Measurements from ENCODE around the gene HMCN2. TPM values are rescaled to one million over a fixed set of nuclear protein-coding genes. Genes with fewer than 3 reads are reported as not detected.

The HMCN2 gene
- total and polyA plus RNA-seq, 2 donors (not counting 3 experiments of a cell fraction or from before 2014, with no cell fraction given) = 0.04 to 0.24 TPM

DNA sequence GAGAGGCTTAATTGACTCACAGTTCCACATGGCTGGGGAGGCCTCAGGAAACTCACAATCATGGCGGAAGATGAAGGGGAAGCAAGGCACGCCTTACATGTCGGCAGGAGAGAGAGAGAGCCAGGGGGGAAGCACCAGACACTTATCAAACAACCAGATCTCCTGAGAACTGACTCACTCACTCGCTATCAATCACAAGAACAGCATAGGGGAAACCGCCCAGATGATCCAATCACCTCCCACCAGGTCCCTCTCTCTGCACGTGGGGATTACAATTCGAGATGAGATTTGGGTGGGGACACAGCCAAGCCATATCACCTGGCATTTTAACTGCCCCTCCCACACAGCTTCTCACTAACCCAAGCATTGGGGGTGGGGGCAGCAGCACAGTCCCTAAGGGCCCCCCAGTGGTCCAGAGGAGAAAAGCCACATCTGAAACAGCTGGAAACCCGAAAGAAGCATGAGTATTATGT, 103.1 kb downstream of the HMCN2 start:
- DNase-seq (ENCODE audit: low read depth, low spot score) (peak; percentile 19), FAIRE-seq (peak; percentile 42)
- ChIA-PET POLR2A (no interaction called here), CTCF (interaction anchor here (1.0 kb wide), 1 partner anchor 15 kb away, joined by 3 read pairs; no protein-coding TSS in a partner anchor)
- intact Hi-C loops (cut with micrococcal nuclease) (no loop called here), dilution Hi-C loops (cut with MboI; ENCODE audit: extremely low pct_ligation_motif_present, low sequenced_read_pairs) (no loop called here)
- no peak overlapping the region for H3K4me2 ChIP-seq (ENCODE audit: insufficient read depth, low read length)
- no peak overlapping the region for H2AFZ ChIP-seq (ENCODE audit: low read depth, low read length)
- H3K36me3 ChIP-seq (ENCODE audit: control insufficient read depth in 2 of 2, extremely low read depth in 1 of 2, insufficient read depth in 2 of 2, low read length in 2 of 2) = no peaks in the 10 kb centered on the region
- BruUV-seq (replicated peaks) = no TSS peak
- no peaks in the 10 kb centered on the region for H3K9me1 ChIP-seq (replicated peaks; ENCODE audit: control insufficient read depth, extremely low read depth, insufficient read depth, low read length)
- no peaks in the 10 kb centered on the region for H3K9me3 ChIP-seq (replicated peaks; ENCODE audit: control insufficient read depth, insufficient read depth, low read length)
- TF ChIP-seq FOS (IDR thresholded peaks at IDR 0.05; ENCODE audit: borderline replicate concordance, insufficient read depth, low read length) (peak; percentile 18), POLR2A (IDR thresholded peaks at IDR 0.05; ENCODE audit: low read depth, low read length) (no peak), GATA2 (IDR thresholded peaks at IDR 0.05; ENCODE audit: insufficient read depth, insufficient read length, low read depth, low read length) (peak; percentile 78), MYC (IDR thresholded peaks at IDR 0.05; ENCODE audit: low read depth, low read length) (no peak), JUN (IDR thresholded peaks at IDR 0.05; ENCODE audit: borderline replicate concordance, insufficient read depth, insufficient read length, low read depth) (no peak)
- TF ChIP-seq, protein P1, sequence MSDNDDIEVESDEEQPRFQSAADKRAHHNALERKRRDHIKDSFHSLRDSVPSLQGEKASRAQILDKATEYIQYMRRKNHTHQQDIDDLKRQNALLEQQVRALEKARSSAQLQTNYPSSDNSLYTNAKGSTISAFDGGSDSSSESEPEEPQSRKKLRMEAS (IDR thresholded peaks at IDR 0.05; ENCODE audit: insufficient read depth, insufficient read length) = no peak
- TF ChIP-seq, protein P2, sequence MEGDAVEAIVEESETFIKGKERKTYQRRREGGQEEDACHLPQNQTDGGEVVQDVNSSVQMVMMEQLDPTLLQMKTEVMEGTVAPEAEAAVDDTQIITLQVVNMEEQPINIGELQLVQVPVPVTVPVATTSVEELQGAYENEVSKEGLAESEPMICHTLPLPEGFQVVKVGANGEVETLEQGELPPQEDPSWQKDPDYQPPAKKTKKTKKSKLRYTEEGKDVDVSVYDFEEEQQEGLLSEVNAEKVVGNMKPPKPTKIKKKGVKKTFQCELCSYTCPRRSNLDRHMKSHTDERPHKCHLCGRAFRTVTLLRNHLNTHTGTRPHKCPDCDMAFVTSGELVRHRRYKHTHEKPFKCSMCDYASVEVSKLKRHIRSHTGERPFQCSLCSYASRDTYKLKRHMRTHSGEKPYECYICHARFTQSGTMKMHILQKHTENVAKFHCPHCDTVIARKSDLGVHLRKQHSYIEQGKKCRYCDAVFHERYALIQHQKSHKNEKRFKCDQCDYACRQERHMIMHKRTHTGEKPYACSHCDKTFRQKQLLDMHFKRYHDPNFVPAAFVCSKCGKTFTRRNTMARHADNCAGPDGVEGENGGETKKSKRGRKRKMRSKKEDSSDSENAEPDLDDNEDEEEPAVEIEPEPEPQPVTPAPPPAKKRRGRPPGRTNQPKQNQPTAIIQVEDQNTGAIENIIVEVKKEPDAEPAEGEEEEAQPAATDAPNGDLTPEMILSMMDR (IDR thresholded peaks at IDR 0.05; ENCODE audit: extremely low read depth in 1 of 2, insufficient read depth in 1 of 2, low read depth in 1 of 2, low read length in 2 of 2) = no peak
- no peaks in the 10 kb centered on the region for H3K27me3 ChIP-seq (ENCODE audit: control insufficient read depth in 2 of 2, insufficient read depth in 2 of 2, low read length in 2 of 2)
- H3K4me1 ChIP-seq (ENCODE audit: control insufficient read depth, extremely low read depth, insufficient read depth, low read length) = no peaks in the 10 kb centered on the region
- H4K20me1 ChIP-seq (replicated peaks; ENCODE audit: control insufficient read depth, extremely low read depth, insufficient read depth, low read length) = no peaks in the 10 kb centered on the region
- H3K27ac ChIP-seq (ENCODE audit: insufficient read depth, low read depth, low read length) = no peak overlapping the region
- no peak overlapping the region for H3K9ac ChIP-seq (replicated peaks; ENCODE audit: extremely low read depth, insufficient read depth, low read length)
- H3K4me3 ChIP-seq (replicated peaks in 1 of 3; ENCODE audit: insufficient read depth in 1 of 3, low read depth in 1 of 3, low read length in 3 of 3) = no peak overlapping the region
- H3K79me2 ChIP-seq (ENCODE audit: control insufficient read depth, insufficient read depth, low read length) = no peaks in the 10 kb centered on the region
